RWPE2 (cell line): ENCODE data around the gene PTPRC.

ENCODE experiments used
- ATAC-seq: fragments of 200-7000 bp; cut with Tn5 transposase; 3 replicates; pipeline ENCODE4 v1.9.1; 2021; ENCODE audit warnings: low read depth
- DNase-seq: peaks from one replicate; pipeline ENCODE4 v3.0.0-alpha.2; 2020; ENCODE audit warnings: low spot score
- H3K27ac ChIP-seq: fragments of 450-650 bp; 2 replicates; pipeline ENCODE4 v1.5.1; 2017; ENCODE audit warnings: mild to moderate bottlenecking; ENCODE audit not compliant: poor library complexity, severe bottlenecking
- H3K27me3 ChIP-seq: fragments of 250-450 bp; sonication (Bioruptor Pico); 2 replicates; pipeline ENCODE4 v1.5.1; 2021; ENCODE audit warnings: mild to moderate bottlenecking, moderate library complexity; ENCODE audit not compliant: insufficient read depth, poor library complexity, severe bottlenecking
- H3K36me3 ChIP-seq: fragments of 250-450 bp; sonication (Bioruptor Pico); 2 replicates; pipeline ENCODE4 v1.5.1; 2020; ENCODE audit warnings: low read depth, mild to moderate bottlenecking, moderate library complexity
- H3K4me1 ChIP-seq: fragments of 250-450 bp; sonication (Bioruptor Pico); 2 replicates; pipeline ENCODE4 v1.5.1; 2021; ENCODE audit warnings: mild to moderate bottlenecking, moderate library complexity; ENCODE audit not compliant: insufficient read depth, poor library complexity, severe bottlenecking
- H3K4me3 ChIP-seq: fragments of 250-450 bp; sonication (Bioruptor Pico); 2 replicates; pipeline ENCODE4 v1.5.1; 2021; ENCODE audit warnings: mild to moderate bottlenecking, moderate library complexity; ENCODE audit not compliant: severe bottlenecking
- H3K9me3 ChIP-seq: fragments of 250-450 bp; sonication (Bioruptor Pico); 2 replicates; pipeline ENCODE4 v1.5.1; 2021; ENCODE audit warnings: mild to moderate bottlenecking, moderate library complexity; ENCODE audit not compliant: severe bottlenecking
- CTCF ChIP-seq: fragments of 450-650 bp; IDR thresholded peaks from one replicate; pipeline ENCODE4 v1.5.1; 2017; ENCODE audit warnings: mild to moderate bottlenecking, moderate library complexity; ENCODE audit not compliant: poor library complexity, severe bottlenecking

PTPRC gene

GRCh38 chr1:198611219-198611618 is 27.6 kb upstream of the PTPRC start:
- Histone ChIP-seq H3K4me1 (peaks cover 11% of the 10 kb centered on the region), H3K9me3 (no peaks in the 10 kb centered on the region), H3K36me3 (no peaks in the 10 kb centered on the region), H3K4me3 (no peak overlapping the region), H3K27me3 (no peaks in the 10 kb centered on the region), H3K27ac (no peak overlapping the region)
- TF ChIP-seq CTCF, result no peak
- DNase-seq, result no peak
- no peak for ATAC-seq

DNA sequence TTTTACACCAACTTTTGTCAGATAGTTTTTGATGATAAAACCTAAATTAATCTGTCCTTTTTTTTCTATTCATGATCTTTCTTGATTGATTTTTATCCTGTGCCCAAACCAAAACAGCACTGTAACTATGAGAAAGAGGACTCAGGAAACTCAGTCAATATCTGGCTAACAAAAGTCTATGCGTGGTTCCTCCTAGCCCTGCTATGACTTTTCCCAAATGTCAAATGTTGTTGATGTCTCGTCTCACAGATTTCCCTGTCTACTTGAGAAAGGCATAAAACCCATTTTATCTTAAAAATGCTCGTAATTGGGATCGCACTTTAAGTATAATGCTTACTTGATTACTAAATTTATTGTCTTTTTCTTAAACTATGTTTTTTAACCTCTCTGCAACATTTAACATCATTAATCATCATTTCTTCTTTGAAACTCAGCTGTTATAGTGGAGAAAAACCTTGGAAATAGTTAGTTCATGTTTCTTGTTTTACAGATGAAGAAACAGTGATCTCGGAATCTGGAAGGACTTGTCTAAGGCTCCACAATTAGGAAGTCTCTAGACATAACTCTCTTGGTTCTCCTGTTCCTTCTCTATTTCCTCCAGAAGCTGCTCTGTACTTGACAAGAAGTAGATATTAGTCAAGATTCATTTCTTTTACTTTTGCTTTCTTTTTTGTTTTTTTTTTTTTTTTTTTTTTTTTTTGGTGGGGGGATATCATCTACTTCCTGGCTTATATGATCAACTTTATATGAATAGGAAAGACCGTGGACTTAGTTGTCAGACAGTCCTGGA is 26.2 kb upstream of the PTPRC start:
- Histone ChIP-seq H3K4me1 (peaks cover 6% of the 10 kb centered on the region), H3K36me3 (no peaks in the 10 kb centered on the region), H3K9me3 (no peaks in the 10 kb centered on the region), H3K27ac (no peak overlapping the region), H3K4me3 (no peak overlapping the region), H3K27me3 (no peaks in the 10 kb centered on the region)
- DNase-seq (no peak), ATAC-seq (no peak)
- TF ChIP-seq CTCF, result no peak

DNA sequence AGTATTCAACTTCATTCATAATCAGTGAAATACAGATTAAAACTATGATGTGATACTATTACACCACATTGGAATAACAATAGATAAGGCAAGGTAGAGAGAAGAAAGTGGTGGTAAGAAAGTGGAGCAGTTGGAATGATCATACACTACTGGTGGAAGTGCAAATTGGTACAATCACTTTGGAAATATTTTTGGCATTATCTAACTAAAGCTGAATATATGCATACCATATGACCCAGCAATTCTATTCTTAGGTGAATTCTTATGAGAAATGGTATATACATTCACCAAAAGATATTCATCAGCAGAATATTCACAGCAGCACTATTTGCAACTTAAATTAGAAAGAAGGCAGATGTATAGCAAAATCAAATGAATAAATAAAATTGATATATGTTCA is 21.4 kb upstream of the PTPRC start:
- H3K27me3 ChIP-seq, result no peaks in the 10 kb centered on the region
- ATAC-seq, result no peak
- no peak overlapping the region for H3K27ac ChIP-seq
- TF ChIP-seq CTCF, result no peak
- DNase-seq, result no peak
- H3K36me3 ChIP-seq, result no peaks in the 10 kb centered on the region
- H3K9me3 ChIP-seq, result no peaks in the 10 kb centered on the region
- no peaks in the 10 kb centered on the region for H3K4me1 ChIP-seq
- no peak overlapping the region for H3K4me3 ChIP-seq

DNA sequence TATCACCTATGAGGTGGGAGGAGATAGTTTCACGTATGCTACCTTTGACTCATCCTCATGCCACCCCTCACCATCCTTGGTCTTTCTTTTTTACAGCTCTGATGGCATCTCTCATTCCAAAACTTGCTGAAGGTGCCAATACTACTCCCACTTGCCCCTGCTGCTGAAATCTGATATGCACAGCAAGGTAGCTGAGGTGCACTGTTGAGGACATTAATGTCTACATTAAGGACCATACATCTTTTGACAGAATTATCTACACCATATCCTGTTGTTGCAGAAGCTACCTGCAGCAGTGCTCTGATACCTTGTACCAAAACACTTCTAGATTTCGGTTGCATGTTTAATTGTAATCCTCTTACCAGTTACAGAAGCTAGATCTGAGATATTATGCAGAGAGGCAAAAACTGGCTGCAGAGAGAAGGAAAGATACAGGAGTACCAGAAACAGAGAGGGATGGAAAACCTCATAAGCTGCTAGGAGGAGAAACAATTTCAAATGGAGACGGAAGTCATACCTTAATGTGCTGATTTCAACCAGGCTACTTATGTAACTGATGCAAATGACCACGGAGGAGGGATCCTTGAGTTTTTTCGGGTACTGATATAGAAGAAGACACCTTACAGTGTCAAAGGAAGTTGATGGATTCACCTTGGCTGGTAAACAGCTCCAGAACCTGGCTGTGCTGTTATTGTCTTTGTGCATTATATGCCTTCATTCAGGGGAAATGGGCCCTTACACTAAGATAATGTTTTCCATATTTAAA is 19.3 kb upstream of the PTPRC start:
- Histone ChIP-seq H3K36me3 (no peaks in the 10 kb centered on the region), H3K27me3 (no peaks in the 10 kb centered on the region), H3K4me3 (no peak overlapping the region), H3K9me3 (no peaks in the 10 kb centered on the region), H3K27ac (no peak overlapping the region), H3K4me1 (no peaks in the 10 kb centered on the region)
- no peak for DNase-seq
- no peak for ATAC-seq
- TF ChIP-seq CTCF, result no peak

DNA sequence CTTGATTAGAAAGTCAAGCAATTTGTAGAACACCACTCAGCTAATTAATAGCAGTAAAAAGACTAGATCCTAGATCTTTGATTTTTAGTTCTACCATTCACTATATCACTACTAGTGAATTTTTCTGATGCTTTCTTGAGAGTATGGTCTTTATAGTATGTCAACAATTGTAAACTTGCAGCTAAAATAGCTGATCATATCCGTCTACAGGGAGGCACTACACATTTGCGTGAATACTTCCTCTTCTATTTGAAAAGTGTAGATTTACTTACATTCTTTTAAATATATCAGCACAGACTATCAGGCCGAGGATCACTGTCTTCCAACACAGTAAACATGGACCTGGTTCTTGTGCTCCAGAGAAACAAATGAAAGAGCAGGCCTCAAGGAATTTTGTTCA is 18.6 kb upstream of the PTPRC start:
- no peak for DNase-seq
- Histone ChIP-seq H3K9me3 (no peaks in the 10 kb centered on the region), H3K27me3 (no peaks in the 10 kb centered on the region), H3K36me3 (no peaks in the 10 kb centered on the region), H3K4me1 (no peaks in the 10 kb centered on the region), H3K4me3 (no peak overlapping the region), H3K27ac (no peak overlapping the region)
- no peak for ATAC-seq
- no peak for TF ChIP-seq CTCF
